Measurements from ENCODE around the gene TUBB.

GRCh38 chr6:30683980-30684338 lies 36.2 kb upstream of the TUBB start:
- no peak for TF ChIP-seq CTCF (IDR thresholded peaks at IDR 0.05)
- no peak for TF ChIP-seq REST (IDR thresholded peaks at IDR 0.05; ENCODE audit: insufficient read depth in 1 of 2, low read depth in 2 of 2, low read length in 1 of 2)
- no peak for TF ChIP-seq SIN3A (IDR thresholded peaks at IDR 0.05; ENCODE audit: borderline replicate concordance, insufficient read depth, low read depth, low read length)
- TF ChIP-seq POLR2AphosphoS5 (IDR thresholded peaks at IDR 0.05; ENCODE audit: low read depth, low read length) = no peak
- no peak for TF ChIP-seq TCF7L2 (IDR thresholded peaks at IDR 0.05; ENCODE audit: low read depth, low read length)

Data from Panc1 (cell line).